B cell (primary cell): ENCODE data around the gene C16orf54. TPM values are rescaled to one million over a fixed set of nuclear protein-coding genes. Genes with fewer than 3 reads are reported as not detected.

Source experiments
- ATAC-seq: fragments of 200-7000 bp; cut with Tn5 transposase; one replicate; pipeline ENCODE4 v1.10.0; 2021; ENCODE audit warnings: low read depth, mild to moderate bottlenecking, moderate number of reproducible peaks, moderate library complexity
- CTCF ChIA-PET: fragments of 350-600 bp; sonication (Branson Sonifier 250); formaldehyde crosslinking; loops from one replicate; lab custom pipeline; 2021; ENCODE audit warnings: antibody characterized with exemption, inconsistent platforms; lab: Charles Lee
- POLR2A ChIA-PET: fragments of 350-600 bp; sonication (Branson Sonifier 250); formaldehyde crosslinking; loops from one replicate; lab custom pipeline; 2021; ENCODE audit warnings: antibody characterized with exemption; lab: Charles Lee
- DNase-seq: peaks from one replicate; pipeline ENCODE4 v3.0.0; 2013
- H2AFZ ChIP-seq: 2 replicates; pipeline ENCODE4 v1.6.1; 2012; ENCODE audit warnings: mild to moderate bottlenecking, low read depth, low read length; ENCODE audit not compliant: insufficient read depth, poor library complexity, severe bottlenecking
- H3K27ac ChIP-seq, 2 donors: 1 replicate in 1 of 2; 2 replicates in 1 of 2; pipeline ENCODE4 v1.5.1; 2012 to 2013; ENCODE audit warnings: low read length in 2 of 2, mild to moderate bottlenecking in 2 of 2, moderate library complexity in 1 of 2
- H3K27me3 ChIP-seq, 4 experiments: fragments of 200-600 bp in 1 of 4; sonication (generic) in 1 of 4; replicated peaks in 1 of 4; 1 replicate in 2 of 4; 2 replicates in 2 of 4; pipeline versions ENCODE4 v1.6.1 to v1.7.0; 2013 to 2016; ENCODE audit warnings: low read length in 3 of 4, mild to moderate bottlenecking in 2 of 4, mixed read lengths in 1 of 4, moderate library complexity in 1 of 4; ENCODE audit not compliant: insufficient read depth in 4 of 4, control insufficient read depth in 3 of 4; ENCODE audit errors: control extremely low read depth in 1 of 4
- H3K36me3 ChIP-seq, 2 experiments: replicated peaks in 1 of 2; 1 replicate in 1 of 2; 2 replicates in 1 of 2; pipeline versions ENCODE4 v1.6.1 to v1.7.1; 2013; ENCODE audit warnings: low read length in 1 of 2; ENCODE audit not compliant: insufficient read depth in 2 of 2, control insufficient read depth in 1 of 2; ENCODE audit errors: control extremely low read depth in 1 of 2, extremely low read depth in 1 of 2
- H3K4me1 ChIP-seq, 2 donors: fragments of 200-600 bp in 1 of 2; sonication (generic) in 1 of 2; 1 replicate in 1 of 2; 2 replicates in 1 of 2; pipeline versions ENCODE4 v1.5.1 to v1.6.1; 2013 to 2017; ENCODE audit warnings: low read length in 2 of 2; ENCODE audit not compliant: control insufficient read depth in 2 of 2, insufficient read depth in 2 of 2
- H3K4me2 ChIP-seq: replicated peaks from 2 replicates; pipeline ENCODE3; 2012; ENCODE audit warnings: mild to moderate bottlenecking, low read depth, low read length; ENCODE audit not compliant: poor library complexity, severe bottlenecking
- H3K4me3 ChIP-seq, 5 experiments: fragments of 200-600 bp in 1 of 5; sonication (generic) in 1 of 5; 1 replicate in 3 of 5; 2 replicates in 2 of 5; pipeline versions ENCODE4 v1.5.1 to v1.7.0; 2011 to 2016; ENCODE audit warnings: low read length in 4 of 5, mild to moderate bottlenecking in 4 of 5, low read depth in 2 of 5, control low read depth in 1 of 5, moderate library complexity in 1 of 5; ENCODE audit not compliant: insufficient read depth in 1 of 5; ENCODE audit errors: control extremely low read depth in 1 of 5, extremely low read depth in 1 of 5
- H3K79me2 ChIP-seq: fragments of 200-600 bp; sonication (generic); one replicate; pipeline ENCODE4 v1.6.0; 2016; ENCODE audit warnings: low read length; ENCODE audit not compliant: control insufficient read depth, insufficient read depth
- H3K9ac ChIP-seq: fragments of 200-600 bp; sonication (generic); 2 replicates; pipeline ENCODE4 v1.6.1; 2017; ENCODE audit warnings: mild to moderate bottlenecking, low read length, moderate library complexity
- H3K9me3 ChIP-seq, 3 donors: one replicate each; pipeline versions ENCODE4 v1.6.1 to v1.7.1; 2013; ENCODE audit warnings: low read length in 2 of 3; ENCODE audit not compliant: control insufficient read depth in 2 of 3, insufficient read depth in 1 of 3; ENCODE audit errors: control extremely low read depth in 1 of 3
- H4K20me1 ChIP-seq: 2 replicates; pipeline ENCODE4 v1.6.0; 2012; ENCODE audit warnings: mild to moderate bottlenecking, low read length; ENCODE audit not compliant: insufficient read depth, control insufficient read depth, poor library complexity, severe bottlenecking
- H3K27ac Mint-ChIP-seq: one replicate; pipeline ENCODE4 v1.8.0; 2021; ENCODE audit warnings: mixed read lengths
- H3K27me3 Mint-ChIP-seq: one replicate; pipeline ENCODE4 v1.8.0; 2021; ENCODE audit warnings: mixed read lengths
- H3K4me1 Mint-ChIP-seq: one replicate; pipeline ENCODE4 v1.8.0; 2021; ENCODE audit warnings: mixed read lengths
- H3K4me3 Mint-ChIP-seq: one replicate; pipeline ENCODE4 v1.8.0; 2021; ENCODE audit warnings: mixed read lengths
- H3K9me3 Mint-ChIP-seq: one replicate; pipeline ENCODE4 v1.8.0; 2022; ENCODE audit warnings: mixed read lengths; ENCODE audit not compliant: insufficient read depth
- CTCF ChIP-seq: fragments of 200-600 bp; IDR thresholded peaks from one replicate; pipeline ENCODE4 v1.8.0; 2022; ENCODE audit warnings: antibody characterized with exemption, mild to moderate bottlenecking
- EZH2 ChIP-seq: IDR thresholded peaks from 2 replicates; pipeline ENCODE4 v1.6.1; 2012; ENCODE audit warnings: borderline replicate concordance, low read depth, mild to moderate bottlenecking, moderate library complexity, low read length; ENCODE audit not compliant: insufficient read depth, poor library complexity, severe bottlenecking
- WGBS: methylation state at CpG from one replicate; pipeline ENCODE4 v1.1.5; 2013; ENCODE audit warnings: missing lambda C conversion rate; ENCODE audit not compliant: insufficient coverage; 5-methylcytosine and 5-hydroxymethylcytosine counted together
- intact Hi-C: fragments of 100-400 bp; cut with micrococcal nuclease; formaldehyde crosslinking; loops from one replicate; pipeline ENCODE4 v1.10.0; 2022
- polyA plus RNA-seq: library from polyadenylated mRNA; depleted of rRNA; stranded (reverse); fragments of >200 nt; gene quantifications from 2 replicates; pipeline ENCODE4 v1.2.3, GENCODE V29; 2012
- total RNA-seq, 2 donors: library from RNA; stranded (reverse); fragments of 120-200 nt in 1 of 2; gene quantifications; 1 replicate in 1 of 2; 2 replicates in 1 of 2; pipeline versions ENCODE4 v1.2.3 to v1.2.4, GENCODE V29; 2013 to 2022

The C16orf54 gene
- total and polyA plus RNA-seq, 2 donors (not counting 1 experiment from before 2014, with no cell fraction given) = 44.0 to 68.3 TPM

DNA sequence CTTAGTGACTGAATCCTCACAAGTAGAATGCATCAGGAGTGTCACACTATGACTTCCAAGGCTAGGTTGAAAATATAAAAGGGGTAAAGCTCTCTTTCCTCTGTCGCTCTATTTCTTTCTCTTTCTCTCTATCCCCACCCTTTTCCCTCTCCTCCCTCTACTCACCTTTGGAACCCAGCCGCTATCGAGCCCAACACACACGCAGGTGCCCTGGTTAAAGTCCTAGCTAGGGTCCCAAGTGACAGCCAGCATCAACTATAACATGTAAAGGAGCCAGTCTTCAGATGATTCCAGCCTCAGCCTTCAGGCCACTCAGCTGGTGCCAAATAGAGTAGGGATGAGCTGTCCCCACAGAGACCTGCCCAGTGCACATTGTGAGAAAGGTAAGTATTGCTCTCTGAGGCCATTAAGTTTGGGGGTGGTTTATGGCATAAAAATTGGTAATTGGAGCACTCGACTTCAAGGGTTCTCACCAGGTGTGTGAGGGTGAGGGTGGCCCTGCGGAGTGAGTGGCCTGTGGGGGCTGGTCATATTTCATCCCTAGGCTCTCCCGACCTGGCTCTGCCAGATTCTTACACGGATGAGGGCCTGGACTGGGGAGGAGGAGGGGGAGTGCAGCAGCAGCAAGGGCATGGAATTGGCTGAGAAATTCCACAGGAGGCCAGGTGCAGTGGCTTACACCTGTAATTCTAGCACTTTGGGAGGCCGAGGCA is 14.9 kb upstream of the C16orf54 start:
- Histone ChIP-seq H3K9ac (no peak overlapping the region), H3K79me2 (no peaks in the 10 kb centered on the region), H3K27me3 (no peaks in the 10 kb centered on the region), H3K27ac (no peak overlapping the region), H4K20me1 (no peaks in the 10 kb centered on the region), H3K4me2 (no peak overlapping the region), H3K4me1 (peaks cover 3 to 13% of the 10 kb centered on the region in 2 donors), H3K9me3 (no peaks in the 10 kb centered on the region), H3K36me3 (no peaks in the 10 kb centered on the region), H2AFZ (no peak overlapping the region), H3K4me3 (no peak overlapping the region)
- ATAC-seq (no peak), DNase-seq (no peak)
- intact Hi-C loops = no loop called here
- no peak overlapping the region for H3K27ac Mint-ChIP-seq
- H3K9me3 Mint-ChIP-seq = no peaks in the 10 kb centered on the region
- H3K4me3 Mint-ChIP-seq = no peak overlapping the region
- POLR2A ChIA-PET = no interaction called here
- WGBS = 95% methylated on average over 8 of the region's 9 CpGs
- CTCF ChIA-PET = interaction anchor here (1.3 kb wide), 1 partner anchor 60 kb away, joined by 3 read pairs; no protein-coding TSS in a partner anchor
- no peaks in the 10 kb centered on the region for H3K27me3 Mint-ChIP-seq
- H3K4me1 Mint-ChIP-seq = peaks cover 7% of the 10 kb centered on the region
- TF ChIP-seq CTCF (no peak), EZH2 (no peak)

DNA sequence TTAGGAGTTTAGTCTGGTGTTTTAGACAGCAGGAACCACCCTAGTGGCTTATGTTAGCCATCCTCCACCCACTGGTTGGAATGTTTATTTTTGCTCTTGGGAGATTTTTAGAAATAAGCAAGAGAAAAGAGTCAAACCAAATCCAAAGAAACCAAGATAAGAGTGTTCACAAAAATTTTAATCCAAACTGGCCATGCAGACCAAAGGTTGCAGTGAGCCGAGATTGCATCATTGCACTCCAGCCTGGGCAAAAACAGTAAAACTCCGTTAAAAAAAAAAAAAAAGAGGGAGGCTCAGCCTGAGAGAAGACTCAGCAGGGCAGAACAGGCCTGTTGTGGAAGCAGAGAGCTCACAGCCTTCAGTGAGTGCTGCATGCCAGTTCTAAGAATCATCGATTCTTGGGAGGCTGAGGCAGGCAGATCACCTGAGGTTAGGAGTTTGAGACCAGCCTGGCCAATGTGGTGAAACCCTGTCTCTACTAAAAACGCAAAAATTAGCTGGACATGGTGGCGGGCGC is 12.2 kb upstream of the C16orf54 start:
- H3K4me2 ChIP-seq = no peak overlapping the region

More for the DNA sequence above, 12.2 kb upstream of the C16orf54 start:
- H3K27me3 ChIP-seq = no peaks in the 10 kb centered on the region
- H3K4me1 ChIP-seq = peaks cover 10 to 30% of the 10 kb centered on the region in 2 donors
- ATAC-seq (no peak), DNase-seq (no peak)
- WGBS = 99% methylated on average over 6 of the region's 6 CpGs
- Mint-ChIP-seq H3K27ac (peak overlapping the region; percentile 41), H3K4me1 (peaks cover 15% of the 10 kb centered on the region), H3K4me3 (no peak overlapping the region), H3K9me3 (no peaks in the 10 kb centered on the region), H3K27me3 (no peaks in the 10 kb centered on the region)
- POLR2A ChIA-PET = interaction anchor here (0.7 kb wide), 3 partner anchors 28 to 76 kb away, joined by 3 to 4 read pairs (median 3); no protein-coding TSS in a partner anchor
- intact Hi-C loops = no loop called here
- no peaks in the 10 kb centered on the region for H4K20me1 ChIP-seq
- no peak overlapping the region for H2AFZ ChIP-seq
- no peak for TF ChIP-seq EZH2
- no peak for TF ChIP-seq CTCF
- H3K4me3 ChIP-seq = no peak overlapping the region
- no peaks in the 10 kb centered on the region for H3K79me2 ChIP-seq
- CTCF ChIA-PET = interaction anchor here (1.0 kb wide), 2 partner anchors 10 to 27 kb away, joined by 3 to 5 read pairs; no protein-coding TSS in a partner anchor
- no peak overlapping the region for H3K27ac ChIP-seq
- H3K9ac ChIP-seq = no peak overlapping the region
- H3K9me3 ChIP-seq = peaks cover 0 to 1% (median 0%) of the 10 kb centered on the region in 3 donors
- H3K36me3 ChIP-seq = no peaks in the 10 kb centered on the region
